Activated CD4-positive, alpha-beta T cell treated with anti-CD3 and anti-CD28 coated beads, Interleukin-10, Interleukin-2, amounts not matched to agents 100 ng/mL and 50 ng/mL, durations not matched to agents 16 hours and 8 hours (primary cell): ENCODE results near the gene FNBP1L.
"Not testable (repeated sequence)": the region's sequence is repeated elsewhere in the genome, so short reads cannot be mapped to it uniquely, and the experiment has no call there.

Experiments
- DNase-seq: peaks from one replicate; pipeline ENCODE4 v3.0.0-alpha.2; 2020

Gene FNBP1L

DNA sequence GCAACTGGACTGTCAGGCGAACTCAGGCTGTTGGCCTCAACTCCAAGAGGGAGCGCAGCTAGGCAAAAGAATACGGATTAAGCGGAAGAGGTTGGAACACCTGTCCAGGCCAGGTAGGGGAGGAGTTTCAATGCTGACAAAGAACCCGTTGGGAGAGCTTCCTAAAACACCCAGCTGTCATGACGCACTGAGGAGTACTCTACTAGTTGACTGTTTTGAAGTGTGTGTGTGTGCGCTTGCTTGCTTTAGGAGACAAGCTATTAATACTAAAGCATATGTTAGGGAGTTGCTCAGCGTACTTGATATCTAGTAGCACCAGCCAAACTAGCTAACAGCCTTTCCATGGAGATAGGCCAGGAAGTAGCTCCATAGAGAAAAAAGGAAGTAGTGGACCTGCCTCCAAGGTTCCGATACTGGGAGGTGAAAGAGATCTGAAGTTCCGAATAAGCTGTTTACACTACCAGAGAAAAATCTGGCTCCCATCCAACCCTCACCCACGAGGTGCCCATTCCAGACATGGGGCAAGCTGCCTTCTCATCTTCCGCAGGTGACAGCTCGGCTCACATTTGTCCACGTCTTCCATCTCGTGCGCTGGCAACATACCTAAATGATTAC lies 974 bp upstream of the FNBP1L start:
- DNase-seq: no peak

DNA sequence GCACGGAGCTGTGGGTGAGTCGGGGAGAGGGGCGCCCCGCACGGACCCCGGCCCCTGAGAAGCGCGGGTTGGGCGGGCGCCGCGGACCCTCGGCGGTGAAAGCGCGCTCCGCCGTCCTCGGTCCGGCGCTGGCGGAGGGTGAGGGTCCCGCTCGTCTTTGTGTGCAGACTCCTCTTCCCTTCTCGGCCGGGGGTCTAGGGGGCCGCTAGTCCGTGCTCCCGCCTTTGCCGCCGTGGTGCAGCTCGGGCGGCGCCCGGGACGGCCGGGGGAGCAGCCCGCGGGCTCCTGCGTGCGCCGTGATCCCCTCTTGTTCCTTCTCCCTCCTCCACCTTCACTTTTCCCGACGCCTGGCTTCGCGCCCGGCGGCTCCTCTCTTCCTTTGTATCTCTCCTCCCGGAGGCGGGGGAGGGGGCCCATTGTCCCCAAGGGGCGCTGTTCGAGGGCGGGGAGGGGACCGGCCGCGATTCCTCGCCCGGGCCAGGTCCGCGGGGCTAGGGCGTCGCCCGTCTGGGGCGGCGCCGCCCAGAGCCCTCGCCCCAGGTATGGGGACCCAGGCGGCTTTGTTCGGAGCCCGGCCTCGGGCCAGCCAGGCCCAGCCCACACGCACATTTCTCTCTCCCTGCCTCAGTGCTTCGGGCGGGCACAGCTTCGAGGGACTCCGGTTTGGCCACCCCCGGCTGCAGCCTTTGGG lies 519 bp downstream of the FNBP1L start:
- no peak for DNase-seq

DNA sequence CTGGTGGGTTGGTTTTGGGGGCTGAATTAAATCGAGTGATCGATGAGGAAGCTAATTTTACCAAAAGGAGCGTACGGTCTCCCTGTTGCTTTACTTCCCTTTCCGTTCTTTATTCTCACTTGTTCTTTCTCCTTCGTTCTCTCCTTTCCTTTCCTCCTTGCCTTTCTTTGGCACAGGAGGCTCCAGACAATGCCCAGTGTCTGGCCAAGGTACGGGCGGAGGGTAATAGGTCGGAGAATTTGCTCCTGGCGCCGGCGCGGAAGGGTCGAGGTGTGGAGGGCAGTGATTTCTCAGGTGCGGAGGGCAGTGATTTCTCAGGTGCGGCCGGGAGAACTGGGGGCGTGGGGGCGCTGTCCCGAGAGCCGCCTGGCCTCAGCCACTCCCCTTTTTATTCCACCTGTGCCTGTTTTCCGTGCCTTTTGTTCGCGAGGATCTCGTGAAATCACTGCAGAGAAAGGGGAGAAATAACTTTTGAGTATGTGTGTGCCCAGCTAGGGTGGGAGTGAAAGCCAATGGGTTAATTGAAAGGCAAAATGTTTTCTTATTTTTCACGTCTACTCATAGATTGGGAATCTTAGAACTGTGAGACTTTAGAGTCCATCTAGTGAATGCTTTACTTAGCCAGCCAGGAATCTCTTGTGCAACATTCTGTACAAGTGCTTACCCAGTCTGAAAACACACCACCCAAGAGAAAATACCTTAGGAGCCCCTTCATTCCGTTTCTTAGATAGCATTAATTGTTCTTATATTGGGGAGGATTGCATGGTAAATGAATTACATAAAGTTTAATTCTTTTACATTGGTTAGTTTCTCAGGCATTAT lies 1.3 kb downstream of the FNBP1L start:
- DNase-seq: no peak

DNA sequence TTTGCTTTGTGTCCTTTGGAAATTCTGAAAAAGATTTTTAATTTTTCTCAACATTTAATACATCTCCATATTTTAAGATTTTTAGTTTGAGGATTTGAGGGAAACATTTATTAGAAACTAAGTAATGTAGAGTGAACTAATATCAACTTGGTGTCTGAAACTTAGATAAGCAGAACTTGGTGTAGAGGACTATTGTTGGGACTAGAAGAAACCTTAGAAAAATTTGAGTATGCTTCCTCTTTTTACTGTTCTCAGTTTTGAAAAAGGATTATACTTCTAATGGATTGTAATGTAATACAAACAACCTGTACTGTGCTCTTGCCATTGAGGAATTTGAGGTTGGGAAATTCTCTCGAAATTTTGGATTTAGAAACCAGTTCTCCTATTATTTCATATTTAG lies 2.4 kb downstream of the FNBP1L start:
- no peak for DNase-seq

DNA sequence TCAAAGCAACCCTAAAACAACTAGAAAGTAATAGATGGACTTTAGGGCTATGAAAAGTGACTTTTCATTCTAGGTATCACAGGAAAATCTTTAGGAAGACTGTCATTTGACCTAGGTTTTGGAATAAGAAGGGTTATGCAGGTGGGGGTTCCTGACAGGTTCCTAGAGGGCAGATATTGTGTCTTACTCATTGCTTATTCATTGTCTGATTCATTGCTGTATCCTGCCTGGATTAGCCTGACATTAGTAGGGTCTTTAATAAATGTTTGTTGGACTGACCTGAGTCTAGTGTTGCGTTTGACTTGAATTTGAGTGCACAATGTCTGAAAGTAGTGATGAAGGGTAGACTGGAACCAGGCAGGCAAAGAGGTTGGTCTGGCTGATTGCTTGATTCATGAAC lies 6.0 kb downstream of the FNBP1L start:
- no peak for DNase-seq

DNA sequence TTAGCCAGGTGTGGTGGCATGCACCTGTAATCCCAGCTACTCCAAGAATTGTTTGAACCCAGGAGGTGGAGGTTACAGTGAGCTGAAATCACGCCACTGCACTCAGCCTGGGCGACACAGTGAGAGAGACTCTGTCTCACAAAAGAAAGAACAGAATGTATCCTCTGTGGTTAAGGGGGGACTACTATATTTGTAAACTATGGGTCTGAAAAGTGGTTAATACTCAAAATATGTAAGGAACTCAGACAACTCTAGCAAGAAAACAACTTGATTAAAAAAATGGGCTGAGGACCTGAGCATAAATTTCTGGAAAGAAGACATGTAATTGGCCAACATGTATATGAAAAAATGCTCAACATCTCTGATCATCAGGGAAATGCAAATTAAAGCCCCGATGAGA lies 11.2 kb downstream of the FNBP1L start:
- DNase-seq: no peak

DNA sequence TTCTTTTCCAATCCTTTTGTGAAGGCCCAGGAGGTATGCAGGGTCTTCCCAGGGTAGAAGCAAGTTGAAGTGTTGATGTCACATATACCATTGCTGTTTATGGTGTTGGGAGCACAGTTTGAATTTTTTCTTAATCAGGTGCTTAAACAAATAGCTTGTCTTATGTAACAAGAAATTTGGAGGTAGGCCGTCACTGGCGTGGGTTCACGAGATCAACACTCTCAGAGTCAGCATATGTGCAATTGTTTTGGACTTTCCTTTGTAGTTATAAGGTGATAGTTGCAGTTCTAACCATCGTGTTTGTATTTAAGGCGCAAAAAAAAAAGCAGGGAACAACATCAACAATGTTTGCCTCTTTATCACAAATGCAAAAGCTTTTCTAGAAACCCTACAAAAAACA lies 13.3 kb downstream of the FNBP1L start:
- no peak for DNase-seq

DNA sequence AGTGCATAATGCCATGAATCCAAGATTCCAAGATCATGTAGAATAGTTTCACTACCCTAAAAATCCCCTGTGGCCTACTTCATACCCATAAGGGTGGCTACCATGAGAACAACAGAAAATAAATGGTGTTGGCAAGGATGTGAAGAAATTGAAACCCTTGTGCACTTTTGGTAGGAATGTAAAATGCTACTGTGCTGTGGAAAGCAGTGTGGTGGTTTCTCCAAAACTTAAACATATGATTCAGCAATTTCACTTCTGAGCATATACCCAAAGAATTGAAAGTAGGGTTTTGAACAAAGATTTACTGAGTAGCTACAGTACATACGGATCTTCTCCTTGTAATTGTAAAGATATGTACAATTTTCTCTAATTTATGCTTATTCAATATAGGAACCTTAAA lies 16.0 kb downstream of the FNBP1L start:
- no peak for DNase-seq

DNA sequence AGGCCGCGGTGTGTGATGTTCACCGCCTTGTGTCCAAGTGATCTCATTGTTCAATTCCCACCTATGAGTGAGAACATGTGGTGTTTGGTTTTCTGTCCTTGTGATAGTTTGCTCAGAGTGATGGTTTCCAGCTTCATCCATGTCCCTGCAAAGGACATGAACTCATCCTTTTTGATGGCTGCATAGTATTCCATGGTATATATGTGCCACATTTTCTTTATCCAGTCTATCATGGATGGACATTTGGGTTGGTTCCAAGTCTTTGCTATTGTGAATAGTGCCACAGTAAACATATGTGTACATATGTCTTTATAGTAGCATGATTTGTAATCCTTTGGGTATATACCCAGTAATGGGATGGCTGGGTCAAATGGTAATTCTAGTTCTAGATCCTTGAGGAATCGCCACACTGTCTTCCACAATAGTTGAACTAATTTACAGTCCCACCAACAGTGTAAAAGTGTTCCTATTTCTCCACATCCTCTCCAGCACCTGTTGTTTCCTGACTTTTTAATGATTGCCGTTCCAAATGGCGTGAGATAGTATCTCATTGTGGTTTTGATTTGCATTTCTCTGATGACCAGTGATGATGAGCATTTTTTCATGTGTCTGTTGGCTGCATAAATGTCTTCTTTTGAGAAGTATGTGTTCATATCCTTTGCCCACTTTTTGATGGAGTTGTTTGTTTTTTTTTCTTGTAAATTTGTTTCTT lies 17.6 kb downstream of the FNBP1L start:
- DNase-seq: not testable (repeated sequence)

DNA sequence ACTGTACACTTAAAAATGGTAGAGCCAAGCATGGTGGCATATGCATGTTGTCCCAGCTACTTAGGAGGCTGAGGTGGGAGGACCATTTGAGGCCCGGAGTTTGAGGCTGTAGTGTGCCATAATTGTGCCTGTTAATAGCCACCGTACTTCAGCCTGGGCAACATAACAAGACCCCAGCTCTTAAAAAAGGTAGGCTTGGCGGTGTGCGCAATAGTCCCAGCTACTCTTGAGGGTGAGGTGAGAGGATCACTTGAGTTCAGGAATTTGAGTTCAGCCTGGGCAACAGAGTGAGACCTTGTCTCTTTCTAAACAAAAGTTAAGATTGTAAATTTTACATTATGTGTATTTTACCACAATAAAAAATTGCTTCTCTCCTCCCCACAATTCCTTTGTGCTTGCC lies 19.7 kb downstream of the FNBP1L start:
- DNase-seq: no peak

DNA sequence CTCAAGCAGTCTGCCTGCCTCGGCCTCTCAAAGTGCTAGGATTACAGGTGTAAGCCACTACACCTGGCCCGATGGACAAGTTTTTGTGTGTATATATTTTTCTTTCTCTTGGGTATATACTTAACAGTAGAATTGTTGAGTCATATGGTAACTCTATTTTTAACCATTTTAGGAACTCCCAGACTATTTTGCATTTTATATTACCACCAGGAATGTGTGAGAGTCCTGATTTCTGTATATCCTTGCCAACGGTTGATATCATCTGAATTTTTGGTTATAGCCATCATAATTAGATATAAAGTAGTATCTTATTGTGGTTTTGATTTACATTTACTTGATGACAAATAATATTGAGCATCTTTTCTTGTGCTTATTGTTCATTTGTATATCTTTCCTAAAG lies 20.7 kb downstream of the FNBP1L start:
- no peak for DNase-seq

DNA sequence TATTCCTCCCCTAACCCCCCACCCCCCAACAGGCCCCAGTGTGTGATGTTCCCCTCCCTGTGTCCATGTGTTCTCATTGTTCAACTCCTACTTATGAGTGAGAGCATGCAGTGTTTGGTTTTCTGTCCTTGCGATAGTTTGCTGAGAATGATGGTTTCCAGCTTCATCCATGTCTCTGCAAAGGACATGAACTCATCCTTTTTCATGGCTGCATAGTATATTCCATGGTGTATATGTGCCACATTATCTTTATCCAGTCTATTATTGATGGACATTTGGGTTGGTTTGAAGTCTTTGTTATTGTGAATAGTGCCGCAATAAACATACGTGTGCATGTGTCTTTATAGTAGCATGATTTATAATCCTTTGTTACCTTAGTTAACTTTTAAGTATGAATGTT lies 21.3 kb downstream of the FNBP1L start:
- not testable (repeated sequence) for DNase-seq

DNA sequence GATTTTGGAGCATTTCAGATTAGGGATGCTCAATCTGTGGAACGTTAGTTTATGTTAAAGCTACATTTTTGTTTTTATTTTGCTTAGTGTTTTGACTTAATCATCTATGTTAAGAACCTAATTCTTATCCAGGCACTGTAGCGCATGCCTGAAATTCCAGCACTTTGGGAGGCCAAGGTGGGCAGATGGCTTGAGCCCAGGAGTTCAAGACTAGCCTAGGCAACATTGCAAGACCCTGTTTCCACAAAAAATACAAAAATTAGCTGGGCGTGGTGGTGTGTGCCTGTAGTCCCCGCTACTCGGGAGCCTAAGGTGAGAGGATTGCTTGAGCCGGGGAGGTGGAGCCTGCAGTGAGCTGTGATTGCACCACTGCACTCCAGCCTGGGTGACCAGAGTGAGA lies 23.4 kb downstream of the FNBP1L start:
- DNase-seq: no peak

DNA sequence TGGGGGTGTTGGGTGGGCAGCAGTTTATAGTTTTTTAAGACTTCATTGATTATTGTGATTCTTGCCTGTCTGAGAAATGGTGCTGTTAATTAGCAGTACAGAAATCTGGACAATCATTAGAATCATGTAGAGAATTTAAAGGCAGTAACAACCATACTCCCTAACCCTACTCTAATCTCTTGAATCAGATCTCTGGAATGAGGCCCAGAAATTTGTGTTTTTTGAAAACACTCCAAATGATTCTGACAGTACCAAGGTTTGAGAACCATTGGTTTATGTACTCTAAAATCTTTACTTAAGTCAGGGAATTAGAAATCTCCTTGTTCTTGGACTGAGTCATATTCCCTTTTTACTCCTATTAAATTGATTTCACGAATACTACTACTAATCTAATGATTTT lies 24.0 kb downstream of the FNBP1L start:
- no peak for DNase-seq

DNA sequence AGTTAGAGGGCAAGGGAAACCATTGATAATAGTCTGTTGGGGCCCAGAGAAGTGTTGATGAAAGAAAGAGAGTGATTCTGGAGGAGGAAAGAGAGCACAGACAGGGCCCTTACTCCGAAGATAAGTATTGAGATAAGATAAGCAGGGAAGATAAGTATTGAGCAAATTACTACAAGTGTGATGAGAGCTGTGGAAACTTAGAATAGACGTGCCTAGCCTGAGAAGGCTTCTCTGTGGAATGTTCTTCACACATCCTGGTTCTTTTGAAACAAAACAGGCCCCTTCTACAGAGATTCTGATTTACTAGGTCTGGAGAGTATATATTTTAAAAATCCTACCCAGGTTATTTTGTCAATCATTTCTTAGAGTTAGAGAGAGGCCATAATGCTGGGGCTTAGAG lies 26.4 kb downstream of the FNBP1L start:
- DNase-seq: no peak

DNA sequence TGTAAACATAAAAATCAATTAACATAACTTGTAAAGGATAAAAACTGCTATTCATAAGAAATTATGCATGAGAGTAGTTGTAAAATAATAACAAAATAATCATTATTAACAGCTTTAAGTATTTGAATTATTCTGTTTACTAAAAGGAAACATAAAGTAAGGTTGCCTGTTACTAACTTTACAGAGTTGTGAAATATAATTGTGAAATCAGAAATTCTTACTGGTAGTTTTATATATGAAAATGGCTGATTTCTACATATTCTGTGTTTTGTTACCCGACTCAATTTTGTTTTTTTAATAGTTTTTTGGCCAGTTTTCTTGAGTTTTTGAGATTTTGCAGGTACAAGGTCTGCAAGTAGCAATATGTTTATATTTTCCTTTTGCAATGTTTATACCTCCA lies 27.8 kb downstream of the FNBP1L start:
- DNase-seq: no peak

DNA sequence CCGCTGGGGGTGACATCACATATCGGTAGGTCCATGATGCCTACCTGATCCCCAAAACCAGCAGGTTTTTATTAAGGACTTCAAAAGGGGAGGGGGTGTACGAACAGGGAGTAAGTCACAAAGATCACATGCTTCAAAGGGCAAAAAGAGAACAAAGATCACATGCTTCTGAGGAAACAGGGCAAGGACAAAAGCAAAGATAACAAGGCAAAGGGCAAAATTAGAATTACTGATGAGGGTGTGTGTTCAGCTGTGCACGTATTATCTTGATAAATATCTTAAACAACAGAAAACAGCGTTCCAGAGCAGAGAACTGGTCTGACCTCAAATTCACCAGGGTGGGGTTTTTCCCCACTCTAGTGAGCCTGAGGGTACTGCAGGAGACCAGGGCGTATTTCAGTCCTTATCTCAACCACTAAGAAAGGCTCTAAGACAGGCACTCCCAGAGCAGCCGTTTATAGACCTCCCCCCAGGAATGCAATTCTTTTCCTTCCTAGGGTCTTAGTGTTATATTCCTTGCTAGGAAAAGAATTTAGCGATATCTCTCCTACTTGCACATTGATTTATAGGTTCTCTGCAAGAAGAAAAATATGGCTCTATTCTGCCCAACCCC lies 31.3 kb downstream of the FNBP1L start:
- not testable (repeated sequence) for DNase-seq

DNA sequence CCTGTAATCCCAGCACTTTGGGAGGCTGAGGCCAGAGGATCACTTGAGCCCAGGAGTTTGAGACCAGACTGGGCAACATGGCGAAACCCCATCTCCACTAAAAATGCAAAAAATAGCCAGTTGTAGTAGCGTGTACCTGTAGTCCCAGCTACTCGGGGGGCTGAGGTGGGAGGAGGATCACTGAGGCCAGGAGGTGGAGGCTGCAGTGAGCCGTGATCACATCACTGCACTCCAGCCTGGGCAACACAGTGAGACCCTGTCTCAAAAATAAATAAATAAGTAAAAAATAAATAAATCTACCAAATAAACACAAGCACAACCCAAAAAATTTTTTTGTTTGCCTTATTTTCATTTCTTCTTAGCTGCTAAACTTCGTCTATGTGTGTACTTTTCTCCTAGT lies 34.0 kb downstream of the FNBP1L start:
- DNase-seq: not testable (repeated sequence)

DNA sequence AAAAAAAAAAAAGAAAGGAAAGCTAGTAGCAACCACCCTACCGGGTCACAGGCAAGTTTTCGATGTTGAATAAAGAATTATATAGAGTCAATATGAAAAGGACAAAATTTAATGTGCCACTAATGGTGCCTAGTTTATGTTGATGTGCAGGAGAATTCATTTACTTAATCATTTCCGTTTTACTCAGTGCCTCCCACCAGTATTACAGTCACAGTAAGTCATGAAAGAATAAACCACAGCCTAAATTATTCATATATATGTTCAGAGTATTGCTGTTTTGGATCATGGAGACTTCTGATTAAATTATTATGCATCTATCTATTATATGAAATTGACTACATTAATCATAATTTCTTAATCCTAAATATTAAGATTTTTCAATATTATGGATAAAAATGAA lies 35.3 kb downstream of the FNBP1L start:
- DNase-seq: no peak

DNA sequence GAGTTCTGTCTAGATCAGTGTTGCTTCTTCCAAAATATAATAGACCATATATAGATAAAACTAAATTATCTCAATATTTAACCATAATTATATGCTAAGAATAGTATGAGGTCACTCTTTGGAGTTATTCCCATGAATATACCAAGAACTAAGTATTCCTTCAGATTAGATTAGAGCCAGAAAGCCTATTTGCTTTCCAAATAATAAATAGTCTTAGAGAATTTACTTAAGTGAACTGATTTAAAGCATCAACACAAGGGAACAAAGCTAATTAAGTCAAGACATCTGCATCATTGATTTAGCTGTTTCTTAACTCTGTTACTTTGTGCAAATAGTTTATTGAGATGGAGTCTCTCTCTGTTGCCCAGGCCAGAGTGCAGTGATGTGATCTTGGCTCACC lies 35.7 kb downstream of the FNBP1L start:
- DNase-seq: no peak

DNA sequence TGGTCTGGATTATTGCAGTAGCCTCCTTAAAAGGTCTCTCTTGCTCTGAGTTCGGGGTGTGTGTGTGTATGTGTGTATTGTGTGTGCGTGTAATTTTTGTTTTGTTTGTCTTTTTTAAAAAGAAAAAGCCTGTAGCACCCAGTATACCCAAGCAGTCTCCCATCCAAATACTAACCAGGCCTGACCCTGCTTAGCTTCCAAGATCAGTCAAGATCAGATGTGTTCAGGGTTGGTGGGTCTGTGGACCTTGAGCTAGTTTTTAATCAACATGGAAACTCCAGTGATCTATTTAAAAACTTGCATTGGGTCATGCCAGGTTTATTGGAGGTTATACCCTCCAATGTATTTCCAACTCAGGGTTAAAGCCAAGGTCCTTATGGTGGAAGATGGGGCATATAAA lies 40.3 kb downstream of the FNBP1L start:
- DNase-seq: no peak

DNA sequence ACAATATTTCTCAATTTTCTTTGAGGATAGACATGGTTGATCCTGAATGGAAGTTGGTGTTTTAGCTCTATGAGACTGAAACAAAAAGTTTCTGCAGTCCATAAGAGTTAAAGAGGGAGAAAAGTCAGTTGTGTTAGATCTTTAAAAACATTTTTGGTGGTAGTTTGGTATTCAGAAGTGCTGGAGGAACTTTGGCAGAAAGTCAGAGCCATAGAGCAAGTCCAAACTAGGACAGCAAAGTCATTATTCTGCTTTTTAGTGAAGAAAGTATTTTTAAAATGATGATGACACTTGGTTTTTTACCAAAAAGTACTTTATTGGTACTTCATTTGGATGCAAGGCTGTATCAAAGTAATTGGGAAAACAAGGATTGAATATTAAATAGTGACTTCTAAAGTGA lies 41.8 kb downstream of the FNBP1L start:
- no peak for DNase-seq

DNA sequence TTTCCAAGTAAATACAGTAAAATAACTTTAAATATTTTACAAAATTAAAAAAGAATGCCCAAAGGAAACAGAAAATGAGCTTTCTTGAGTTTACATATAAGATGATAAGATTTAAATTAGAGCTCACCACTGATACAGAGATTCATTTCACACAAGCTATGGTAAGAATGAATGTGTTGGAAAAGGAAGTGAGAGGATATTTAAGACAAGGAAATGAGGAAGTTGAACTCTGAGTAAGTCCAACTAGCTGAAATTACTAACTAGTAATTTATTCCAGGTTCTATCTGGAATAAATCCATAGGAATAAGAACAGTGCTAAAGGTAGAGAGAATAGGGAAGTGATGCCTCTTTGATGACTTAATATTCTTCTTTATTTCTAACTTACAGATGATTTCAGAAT lies 42.4 kb downstream of the FNBP1L start:
- no peak for DNase-seq
